HL-60 (cell line): Measurements from ENCODE around the gene POU2AF1.

Source experiments
- GABPA ChIP-seq: IDR thresholded peaks from 2 replicates; pipeline ENCODE4 v1.6.1; 2012; ENCODE audit warnings: low read depth
- POLR2AphosphoS5 ChIP-seq: IDR thresholded peaks from 2 replicates; pipeline ENCODE4 v1.6.1; 2012; ENCODE audit warnings: low read depth
- TF ChIP-seq, protein P1 (sequence below): IDR thresholded peaks from one replicate; pipeline ENCODE4 v1.5.1; 2011; ENCODE audit warnings: low read length, control low read depth, inconsistent platforms; ENCODE audit not compliant: insufficient read depth
- TF ChIP-seq, protein P2 (sequence below): IDR thresholded peaks from 2 replicates; pipeline ENCODE4 v1.6.1; 2012; ENCODE audit warnings: low read depth; ENCODE audit not compliant: insufficient replicate concordance

DNA sequence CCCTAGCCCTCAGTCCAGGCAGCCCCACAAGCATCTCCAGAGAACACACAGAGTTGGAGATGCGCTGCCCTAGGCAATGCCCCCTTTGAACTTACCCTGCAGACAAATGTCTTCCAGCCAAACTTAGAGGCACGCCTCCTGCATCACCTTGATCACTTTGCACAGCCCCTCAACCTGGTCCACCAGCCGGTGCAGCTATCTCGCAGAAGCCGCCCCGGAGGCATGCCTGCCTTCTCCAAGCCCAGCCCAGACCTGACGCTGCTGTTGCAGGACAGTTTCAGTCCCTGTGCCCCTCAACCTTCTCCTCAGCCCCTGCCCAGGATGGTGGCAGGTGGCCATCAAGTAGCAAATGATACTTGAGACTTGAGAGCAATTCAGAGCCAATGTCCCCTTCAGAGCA is 16.7 kb upstream of the POU2AF1 start:
- TF ChIP-seq, protein P1, sequence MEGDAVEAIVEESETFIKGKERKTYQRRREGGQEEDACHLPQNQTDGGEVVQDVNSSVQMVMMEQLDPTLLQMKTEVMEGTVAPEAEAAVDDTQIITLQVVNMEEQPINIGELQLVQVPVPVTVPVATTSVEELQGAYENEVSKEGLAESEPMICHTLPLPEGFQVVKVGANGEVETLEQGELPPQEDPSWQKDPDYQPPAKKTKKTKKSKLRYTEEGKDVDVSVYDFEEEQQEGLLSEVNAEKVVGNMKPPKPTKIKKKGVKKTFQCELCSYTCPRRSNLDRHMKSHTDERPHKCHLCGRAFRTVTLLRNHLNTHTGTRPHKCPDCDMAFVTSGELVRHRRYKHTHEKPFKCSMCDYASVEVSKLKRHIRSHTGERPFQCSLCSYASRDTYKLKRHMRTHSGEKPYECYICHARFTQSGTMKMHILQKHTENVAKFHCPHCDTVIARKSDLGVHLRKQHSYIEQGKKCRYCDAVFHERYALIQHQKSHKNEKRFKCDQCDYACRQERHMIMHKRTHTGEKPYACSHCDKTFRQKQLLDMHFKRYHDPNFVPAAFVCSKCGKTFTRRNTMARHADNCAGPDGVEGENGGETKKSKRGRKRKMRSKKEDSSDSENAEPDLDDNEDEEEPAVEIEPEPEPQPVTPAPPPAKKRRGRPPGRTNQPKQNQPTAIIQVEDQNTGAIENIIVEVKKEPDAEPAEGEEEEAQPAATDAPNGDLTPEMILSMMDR = no peak
- TF ChIP-seq POLR2AphosphoS5 = no peak
- no peak for TF ChIP-seq GABPA
- TF ChIP-seq, protein P2, sequence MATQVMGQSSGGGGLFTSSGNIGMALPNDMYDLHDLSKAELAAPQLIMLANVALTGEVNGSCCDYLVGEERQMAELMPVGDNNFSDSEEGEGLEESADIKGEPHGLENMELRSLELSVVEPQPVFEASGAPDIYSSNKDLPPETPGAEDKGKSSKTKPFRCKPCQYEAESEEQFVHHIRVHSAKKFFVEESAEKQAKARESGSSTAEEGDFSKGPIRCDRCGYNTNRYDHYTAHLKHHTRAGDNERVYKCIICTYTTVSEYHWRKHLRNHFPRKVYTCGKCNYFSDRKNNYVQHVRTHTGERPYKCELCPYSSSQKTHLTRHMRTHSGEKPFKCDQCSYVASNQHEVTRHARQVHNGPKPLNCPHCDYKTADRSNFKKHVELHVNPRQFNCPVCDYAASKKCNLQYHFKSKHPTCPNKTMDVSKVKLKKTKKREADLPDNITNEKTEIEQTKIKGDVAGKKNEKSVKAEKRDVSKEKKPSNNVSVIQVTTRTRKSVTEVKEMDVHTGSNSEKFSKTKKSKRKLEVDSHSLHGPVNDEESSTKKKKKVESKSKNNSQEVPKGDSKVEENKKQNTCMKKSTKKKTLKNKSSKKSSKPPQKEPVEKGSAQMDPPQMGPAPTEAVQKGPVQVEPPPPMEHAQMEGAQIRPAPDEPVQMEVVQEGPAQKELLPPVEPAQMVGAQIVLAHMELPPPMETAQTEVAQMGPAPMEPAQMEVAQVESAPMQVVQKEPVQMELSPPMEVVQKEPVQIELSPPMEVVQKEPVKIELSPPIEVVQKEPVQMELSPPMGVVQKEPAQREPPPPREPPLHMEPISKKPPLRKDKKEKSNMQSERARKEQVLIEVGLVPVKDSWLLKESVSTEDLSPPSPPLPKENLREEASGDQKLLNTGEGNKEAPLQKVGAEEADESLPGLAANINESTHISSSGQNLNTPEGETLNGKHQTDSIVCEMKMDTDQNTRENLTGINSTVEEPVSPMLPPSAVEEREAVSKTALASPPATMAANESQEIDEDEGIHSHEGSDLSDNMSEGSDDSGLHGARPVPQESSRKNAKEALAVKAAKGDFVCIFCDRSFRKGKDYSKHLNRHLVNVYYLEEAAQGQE = no peak
